ENCODE results near the gene TSPAN31. TPM values are rescaled to one million over a fixed set of nuclear protein-coding genes. Genes with fewer than 3 reads are reported as not detected.

The TSPAN31 gene
- total and polyA plus RNA-seq, 9 of the 15 experiments (the other 6 are each of a cell fraction or from before 2014, with no cell fraction given): 11.3 to 26.4 (median 14.3) TPM

DNA sequence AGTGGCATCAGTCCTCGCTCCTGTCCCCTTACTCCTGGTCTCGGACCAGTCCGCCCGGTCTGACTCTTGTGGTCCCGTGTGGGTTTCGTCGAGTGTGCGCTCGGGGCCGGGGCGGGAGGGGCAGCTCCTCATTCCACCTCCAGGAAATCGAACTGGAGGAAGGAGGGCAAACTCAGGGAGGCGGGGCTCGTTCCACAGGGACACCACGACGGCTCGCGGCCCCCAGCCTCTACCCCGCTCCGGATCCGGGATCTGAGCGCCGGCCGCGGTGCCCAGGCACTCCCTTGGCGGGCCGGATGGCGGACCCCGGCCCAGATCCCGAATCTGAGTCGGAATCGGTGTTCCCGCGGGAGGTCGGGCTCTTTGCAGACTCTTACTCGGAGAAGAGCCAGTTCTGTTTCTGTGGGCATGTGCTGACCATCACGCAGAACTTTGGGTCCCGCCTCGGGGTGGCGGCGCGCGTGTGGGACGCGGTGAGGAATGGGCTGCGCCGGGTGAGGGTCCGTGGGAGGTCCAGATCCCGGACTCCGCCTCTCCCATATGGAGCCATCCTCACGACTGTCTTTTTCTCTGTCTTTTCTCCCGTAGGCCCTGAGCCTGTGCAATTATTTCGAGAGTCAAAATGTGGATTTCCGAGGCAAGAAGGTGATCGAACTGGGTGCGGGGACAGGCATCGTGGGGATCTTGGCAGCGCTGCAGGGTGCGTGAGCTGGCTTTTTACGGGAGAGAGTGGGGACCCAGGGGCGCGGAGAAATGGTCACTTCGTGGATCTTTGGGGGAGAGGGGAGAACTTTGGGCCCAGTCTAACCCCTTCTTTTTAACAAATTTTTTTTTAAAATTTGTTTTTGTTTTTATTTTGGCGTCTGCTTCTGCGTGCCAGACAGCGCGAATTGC, 27.8 kb downstream of the TSPAN31 start, which contains the start of gene EEF1AKMT3 (continued):
- TF ChIP-seq, protein P1, sequence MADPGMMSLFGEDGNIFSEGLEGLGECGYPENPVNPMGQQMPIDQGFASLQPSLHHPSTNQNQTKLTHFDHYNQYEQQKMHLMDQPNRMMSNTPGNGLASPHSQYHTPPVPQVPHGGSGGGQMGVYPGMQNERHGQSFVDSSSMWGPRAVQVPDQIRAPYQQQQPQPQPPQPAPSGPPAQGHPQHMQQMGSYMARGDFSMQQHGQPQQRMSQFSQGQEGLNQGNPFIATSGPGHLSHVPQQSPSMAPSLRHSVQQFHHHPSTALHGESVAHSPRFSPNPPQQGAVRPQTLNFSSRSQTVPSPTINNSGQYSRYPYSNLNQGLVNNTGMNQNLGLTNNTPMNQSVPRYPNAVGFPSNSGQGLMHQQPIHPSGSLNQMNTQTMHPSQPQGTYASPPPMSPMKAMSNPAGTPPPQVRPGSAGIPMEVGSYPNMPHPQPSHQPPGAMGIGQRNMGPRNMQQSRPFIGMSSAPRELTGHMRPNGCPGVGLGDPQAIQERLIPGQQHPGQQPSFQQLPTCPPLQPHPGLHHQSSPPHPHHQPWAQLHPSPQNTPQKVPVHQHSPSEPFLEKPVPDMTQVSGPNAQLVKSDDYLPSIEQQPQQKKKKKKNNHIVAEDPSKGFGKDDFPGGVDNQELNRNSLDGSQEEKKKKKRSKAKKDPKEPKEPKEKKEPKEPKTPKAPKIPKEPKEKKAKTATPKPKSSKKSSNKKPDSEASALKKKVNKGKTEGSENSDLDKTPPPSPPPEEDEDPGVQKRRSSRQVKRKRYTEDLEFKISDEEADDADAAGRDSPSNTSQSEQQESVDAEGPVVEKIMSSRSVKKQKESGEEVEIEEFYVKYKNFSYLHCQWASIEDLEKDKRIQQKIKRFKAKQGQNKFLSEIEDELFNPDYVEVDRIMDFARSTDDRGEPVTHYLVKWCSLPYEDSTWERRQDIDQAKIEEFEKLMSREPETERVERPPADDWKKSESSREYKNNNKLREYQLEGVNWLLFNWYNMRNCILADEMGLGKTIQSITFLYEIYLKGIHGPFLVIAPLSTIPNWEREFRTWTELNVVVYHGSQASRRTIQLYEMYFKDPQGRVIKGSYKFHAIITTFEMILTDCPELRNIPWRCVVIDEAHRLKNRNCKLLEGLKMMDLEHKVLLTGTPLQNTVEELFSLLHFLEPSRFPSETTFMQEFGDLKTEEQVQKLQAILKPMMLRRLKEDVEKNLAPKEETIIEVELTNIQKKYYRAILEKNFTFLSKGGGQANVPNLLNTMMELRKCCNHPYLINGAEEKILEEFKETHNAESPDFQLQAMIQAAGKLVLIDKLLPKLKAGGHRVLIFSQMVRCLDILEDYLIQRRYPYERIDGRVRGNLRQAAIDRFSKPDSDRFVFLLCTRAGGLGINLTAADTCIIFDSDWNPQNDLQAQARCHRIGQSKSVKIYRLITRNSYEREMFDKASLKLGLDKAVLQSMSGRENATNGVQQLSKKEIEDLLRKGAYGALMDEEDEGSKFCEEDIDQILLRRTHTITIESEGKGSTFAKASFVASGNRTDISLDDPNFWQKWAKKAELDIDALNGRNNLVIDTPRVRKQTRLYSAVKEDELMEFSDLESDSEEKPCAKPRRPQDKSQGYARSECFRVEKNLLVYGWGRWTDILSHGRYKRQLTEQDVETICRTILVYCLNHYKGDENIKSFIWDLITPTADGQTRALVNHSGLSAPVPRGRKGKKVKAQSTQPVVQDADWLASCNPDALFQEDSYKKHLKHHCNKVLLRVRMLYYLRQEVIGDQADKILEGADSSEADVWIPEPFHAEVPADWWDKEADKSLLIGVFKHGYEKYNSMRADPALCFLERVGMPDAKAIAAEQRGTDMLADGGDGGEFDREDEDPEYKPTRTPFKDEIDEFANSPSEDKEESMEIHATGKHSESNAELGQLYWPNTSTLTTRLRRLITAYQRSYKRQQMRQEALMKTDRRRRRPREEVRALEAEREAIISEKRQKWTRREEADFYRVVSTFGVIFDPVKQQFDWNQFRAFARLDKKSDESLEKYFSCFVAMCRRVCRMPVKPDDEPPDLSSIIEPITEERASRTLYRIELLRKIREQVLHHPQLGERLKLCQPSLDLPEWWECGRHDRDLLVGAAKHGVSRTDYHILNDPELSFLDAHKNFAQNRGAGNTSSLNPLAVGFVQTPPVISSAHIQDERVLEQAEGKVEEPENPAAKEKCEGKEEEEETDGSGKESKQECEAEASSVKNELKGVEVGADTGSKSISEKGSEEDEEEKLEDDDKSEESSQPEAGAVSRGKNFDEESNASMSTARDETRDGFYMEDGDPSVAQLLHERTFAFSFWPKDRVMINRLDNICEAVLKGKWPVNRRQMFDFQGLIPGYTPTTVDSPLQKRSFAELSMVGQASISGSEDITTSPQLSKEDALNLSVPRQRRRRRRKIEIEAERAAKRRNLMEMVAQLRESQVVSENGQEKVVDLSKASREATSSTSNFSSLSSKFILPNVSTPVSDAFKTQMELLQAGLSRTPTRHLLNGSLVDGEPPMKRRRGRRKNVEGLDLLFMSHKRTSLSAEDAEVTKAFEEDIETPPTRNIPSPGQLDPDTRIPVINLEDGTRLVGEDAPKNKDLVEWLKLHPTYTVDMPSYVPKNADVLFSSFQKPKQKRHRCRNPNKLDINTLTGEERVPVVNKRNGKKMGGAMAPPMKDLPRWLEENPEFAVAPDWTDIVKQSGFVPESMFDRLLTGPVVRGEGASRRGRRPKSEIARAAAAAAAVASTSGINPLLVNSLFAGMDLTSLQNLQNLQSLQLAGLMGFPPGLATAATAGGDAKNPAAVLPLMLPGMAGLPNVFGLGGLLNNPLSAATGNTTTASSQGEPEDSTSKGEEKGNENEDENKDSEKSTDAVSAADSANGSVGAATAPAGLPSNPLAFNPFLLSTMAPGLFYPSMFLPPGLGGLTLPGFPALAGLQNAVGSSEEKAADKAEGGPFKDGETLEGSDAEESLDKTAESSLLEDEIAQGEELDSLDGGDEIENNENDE (IDR thresholded peaks at IDR 0.05; ENCODE audit: low read depth, low read length): no peak
- TF ChIP-seq, protein P2, sequence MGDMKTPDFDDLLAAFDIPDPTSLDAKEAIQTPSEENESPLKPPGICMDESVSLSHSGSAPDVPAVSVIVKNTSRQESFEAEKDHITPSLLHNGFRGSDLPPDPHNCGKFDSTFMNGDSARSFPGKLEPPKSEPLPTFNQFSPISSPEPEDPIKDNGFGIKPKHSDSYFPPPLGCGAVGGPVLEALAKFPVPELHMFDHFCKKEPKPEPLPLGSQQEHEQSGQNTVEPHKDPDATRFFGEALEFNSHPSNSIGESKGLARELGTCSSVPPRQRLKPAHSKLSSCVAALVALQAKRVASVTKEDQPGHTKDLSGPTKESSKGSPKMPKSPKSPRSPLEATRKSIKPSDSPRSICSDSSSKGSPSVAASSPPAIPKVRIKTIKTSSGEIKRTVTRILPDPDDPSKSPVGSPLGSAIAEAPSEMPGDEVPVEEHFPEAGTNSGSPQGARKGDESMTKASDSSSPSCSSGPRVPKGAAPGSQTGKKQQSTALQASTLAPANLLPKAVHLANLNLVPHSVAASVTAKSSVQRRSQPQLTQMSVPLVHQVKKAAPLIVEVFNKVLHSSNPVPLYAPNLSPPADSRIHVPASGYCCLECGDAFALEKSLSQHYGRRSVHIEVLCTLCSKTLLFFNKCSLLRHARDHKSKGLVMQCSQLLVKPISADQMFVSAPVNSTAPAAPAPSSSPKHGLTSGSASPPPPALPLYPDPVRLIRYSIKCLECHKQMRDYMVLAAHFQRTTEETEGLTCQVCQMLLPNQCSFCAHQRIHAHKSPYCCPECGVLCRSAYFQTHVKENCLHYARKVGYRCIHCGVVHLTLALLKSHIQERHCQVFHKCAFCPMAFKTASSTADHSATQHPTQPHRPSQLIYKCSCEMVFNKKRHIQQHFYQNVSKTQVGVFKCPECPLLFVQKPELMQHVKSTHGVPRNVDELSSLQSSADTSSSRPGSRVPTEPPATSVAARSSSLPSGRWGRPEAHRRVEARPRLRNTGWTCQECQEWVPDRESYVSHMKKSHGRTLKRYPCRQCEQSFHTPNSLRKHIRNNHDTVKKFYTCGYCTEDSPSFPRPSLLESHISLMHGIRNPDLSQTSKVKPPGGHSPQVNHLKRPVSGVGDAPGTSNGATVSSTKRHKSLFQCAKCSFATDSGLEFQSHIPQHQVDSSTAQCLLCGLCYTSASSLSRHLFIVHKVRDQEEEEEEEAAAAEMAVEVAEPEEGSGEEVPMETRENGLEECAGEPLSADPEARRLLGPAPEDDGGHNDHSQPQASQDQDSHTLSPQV (IDR thresholded peaks at IDR 0.05): peak; percentile 68; the same call in 1 of the 2 replicates
- TF ChIP-seq ZNF41 (CRISPR knock-in tag; conservative IDR thresholded peaks at IDR 0.05): no peak

Data from K562 (cell line).